IPS DF 19.7 (cell line): Measurements from ENCODE around the gene HLA-A.
"Not testable (repeated sequence)": the region's sequence is repeated elsewhere in the genome, so short reads cannot be mapped to it uniquely, and the experiment has no call there.

Experiments
- DNase-seq: peaks from one replicate; pipeline ENCODE4 v3.0.0-alpha.2; 2013; ENCODE audit warnings: low read depth, low spot score

Gene HLA-A

DNA sequence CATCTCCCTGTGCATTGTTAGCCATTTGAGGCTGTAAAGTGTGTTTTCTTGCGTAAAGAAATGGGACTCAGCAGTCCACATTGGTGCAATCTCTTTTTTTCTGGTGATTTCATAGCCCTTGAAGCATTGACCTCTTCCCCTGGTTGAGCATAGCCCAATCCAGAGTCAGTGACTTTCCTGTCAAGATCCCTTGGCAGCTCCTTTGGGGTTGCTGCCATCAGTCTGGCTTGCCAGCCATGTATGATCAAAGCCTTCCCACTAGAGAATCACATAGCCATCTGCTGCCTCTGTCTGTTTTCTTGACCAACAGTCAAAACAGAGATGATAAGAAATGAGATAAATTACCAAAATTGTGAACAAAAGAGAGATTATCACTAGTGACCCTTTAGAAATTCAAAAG lies 19.6 kb downstream of the HLA-A start:
- no peak for DNase-seq

DNA sequence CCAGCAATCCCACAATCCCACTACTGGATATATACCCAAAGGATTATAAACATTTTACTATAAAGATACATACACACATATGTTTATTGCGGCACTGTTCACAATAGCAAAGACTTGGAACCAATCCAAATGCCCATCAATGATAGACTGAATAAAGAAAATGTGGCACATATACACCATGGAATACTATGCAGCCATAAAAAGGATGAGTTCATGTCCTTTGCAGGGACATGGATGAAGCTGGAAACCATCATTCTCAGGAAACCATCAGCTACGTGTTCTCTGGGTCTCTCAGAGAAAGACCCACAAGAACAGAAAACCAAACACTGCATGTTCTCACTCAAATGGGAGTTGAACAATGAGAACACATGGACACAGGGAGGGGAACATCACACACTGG lies 21.4 kb downstream of the HLA-A start:
- DNase-seq = not testable (repeated sequence)

DNA sequence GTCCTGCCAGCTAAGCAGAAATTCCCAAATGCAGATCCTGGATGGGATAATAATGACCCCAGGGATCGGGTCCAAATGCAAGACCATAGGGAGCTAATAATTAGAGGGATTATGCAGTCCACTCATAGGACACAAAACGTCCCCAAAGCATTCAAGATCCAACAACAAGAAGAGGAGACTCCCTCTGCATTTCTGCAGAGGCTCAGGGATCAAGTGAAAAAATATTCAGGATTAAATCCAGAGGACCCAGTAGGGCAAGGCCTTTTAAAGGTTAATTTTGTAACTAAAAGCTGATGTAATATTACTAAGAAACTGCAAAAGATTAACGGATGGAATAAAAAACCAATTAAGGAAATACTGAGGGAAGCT lies 22.2 kb downstream of the HLA-A start:
- DNase-seq = no peak

DNA sequence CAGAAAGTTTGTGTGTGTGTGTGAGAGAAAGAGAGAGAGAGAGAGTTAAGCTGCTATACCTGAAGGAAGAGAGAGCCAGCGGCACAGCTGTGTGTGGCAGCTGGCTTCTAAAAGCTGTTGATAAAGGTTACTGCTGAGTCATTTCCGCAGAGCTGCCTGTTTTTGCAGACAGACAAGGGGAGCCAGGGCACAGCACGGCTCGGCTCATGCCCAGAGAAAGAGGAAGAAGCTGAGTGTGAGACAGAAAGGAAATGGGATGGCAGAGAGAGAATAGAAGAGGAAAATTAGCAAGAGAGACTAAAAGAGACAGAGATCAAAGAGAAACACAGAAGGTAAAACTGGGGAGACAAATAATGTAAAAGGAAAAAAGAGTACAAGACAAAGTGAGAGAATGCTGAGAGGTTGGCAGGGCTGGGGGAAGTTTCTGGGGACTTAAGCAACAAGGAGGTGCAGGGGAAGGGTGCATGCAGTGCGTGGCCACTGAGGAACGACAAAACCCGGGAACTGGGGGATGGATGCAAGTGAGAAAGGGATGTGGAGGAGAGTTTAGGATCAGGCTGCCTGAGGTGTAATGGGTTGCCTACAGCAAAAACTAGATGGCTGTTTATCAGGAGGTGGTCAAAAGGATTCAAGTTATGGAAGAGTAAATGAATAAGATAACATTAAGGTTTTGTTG lies 22.7 kb downstream of the HLA-A start:
- peak; percentile 86 for DNase-seq

DNA sequence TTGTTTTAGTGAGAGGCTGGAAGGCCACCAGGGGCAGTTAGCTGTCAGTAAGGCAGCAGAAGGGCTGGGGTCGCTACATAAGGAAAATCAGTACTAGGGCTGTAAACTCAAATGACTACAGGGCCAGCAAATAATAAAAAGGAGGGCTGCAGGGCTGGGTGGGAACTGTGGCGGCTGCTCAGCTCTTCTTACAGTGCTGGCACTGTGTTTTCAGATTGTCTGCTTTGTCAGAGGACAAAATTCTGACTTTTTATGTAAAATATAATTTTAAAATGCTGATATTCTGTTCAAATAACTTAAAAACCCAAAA lies 23.2 kb downstream of the HLA-A start:
- DNase-seq = no peak

DNA sequence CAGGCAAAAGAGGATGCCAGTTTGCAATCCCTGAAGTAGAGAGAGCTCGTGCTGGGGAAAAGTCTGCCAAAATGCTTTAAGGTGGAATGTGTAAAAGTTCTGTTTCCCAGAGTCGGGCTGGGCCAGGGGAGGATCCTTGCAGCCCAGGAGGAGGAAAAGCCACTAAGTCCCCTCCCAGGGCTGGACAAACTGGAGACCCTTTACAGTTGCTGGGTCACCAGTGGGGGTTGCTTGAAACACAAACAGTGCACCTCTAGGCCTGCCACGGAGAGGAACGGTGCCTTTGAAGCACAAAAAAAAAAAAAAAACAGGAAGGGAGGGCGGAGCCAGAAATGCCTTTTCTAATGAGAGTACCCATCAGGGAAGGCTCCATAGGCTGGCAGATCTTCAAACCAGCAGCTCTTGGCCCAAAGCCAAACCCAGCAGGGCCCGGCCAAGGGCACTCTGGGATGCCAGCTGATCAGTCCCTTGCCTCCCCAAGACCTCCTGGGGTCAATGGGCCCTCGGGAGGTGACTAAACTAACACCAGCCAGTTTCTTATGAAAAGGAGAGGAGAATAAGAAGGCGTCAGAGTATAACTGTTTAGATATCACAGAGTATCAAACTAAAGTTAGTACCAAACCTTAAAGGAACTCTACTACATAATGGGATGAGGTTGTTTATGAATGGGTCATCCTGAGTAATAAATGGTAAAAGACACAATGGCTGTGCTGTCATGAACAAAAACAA lies 23.7 kb downstream of the HLA-A start:
- DNase-seq = no peak

DNA sequence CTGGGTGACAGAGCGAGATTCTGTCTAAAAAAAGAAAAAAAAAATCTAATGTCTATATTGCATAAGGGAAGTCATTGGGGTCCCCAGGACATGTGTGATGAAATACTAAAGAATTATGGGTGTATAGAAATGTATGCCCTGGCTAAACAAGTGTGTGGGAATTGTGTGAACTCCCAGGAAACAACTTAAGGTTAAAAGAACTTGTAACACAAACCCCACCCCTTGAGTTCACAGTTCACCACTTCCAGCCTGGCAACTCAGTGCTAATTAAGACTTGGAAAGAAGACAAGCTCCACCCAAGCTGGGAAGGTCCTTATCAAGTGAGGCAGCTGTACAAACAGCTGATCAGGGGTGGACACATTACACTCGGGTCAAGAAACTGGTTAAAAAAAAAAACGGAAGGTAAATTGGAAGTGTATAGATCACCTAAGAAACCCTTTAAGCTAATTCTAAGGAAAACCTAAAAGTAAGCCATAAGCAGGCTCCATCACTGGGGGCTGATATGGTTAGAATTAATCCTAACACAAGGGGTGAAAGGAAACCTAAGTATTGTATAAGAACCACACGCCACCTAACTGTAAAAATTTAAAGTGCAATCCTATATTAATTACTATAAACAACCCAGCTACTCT lies 25.2 kb downstream of the HLA-A start:
- DNase-seq = no peak

DNA sequence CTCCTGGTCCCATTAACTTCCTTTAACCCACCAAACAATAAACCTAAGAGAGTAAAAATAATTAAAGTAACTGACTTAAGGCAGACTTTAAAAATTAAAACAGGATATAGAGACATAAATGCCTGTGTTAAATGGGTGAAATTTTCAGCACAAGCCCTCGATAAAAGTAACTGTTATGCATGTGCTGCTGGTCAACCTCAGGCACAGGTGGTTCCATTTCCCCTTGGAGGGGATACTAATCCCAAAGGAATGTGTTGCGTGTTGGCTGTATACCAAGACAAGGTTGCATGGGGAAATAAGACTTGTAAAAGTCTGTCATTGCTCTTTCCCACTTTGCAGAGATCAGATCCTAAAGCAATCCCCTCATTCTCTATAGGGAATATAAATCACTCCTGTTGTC lies 25.8 kb downstream of the HLA-A start:
- DNase-seq = no peak

DNA sequence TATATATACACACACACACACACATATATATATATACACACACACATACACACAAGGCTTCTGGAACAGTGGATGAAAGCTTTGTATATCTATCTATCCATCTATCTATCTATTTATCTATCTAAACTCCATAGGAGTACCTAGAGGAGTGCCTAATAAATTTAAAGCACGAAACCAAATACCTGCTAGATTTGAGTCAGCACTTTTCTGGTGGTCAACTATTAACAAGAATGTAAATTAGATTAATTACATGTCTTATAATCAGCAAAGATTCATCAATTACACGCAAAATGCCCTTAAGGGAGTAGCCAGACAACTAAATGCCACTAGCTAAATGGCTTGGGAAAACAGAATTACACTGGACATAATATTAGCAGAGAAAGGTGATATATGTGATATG lies 26.6 kb downstream of the HLA-A start:
- no peak for DNase-seq

DNA sequence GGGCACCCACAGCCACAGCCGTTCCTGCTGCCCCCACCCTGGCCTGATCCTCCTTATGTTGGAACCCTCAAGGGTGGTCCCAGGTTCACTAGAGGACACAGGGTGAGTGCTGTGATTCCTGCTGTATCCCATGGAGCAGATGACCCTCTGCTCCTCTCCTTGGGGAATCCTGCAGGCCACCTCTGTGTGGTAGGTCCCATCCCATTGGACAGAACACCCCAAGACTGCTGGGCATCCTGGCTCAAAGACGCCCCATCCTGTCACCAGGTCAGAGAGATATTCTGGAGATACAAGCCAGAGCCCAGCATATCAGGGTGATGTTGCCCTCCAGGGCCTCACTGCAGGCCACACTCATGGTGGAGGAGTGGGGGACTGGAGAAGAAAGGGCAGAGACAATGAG lies 28.4 kb downstream of the HLA-A start:
- no peak for DNase-seq

DNA sequence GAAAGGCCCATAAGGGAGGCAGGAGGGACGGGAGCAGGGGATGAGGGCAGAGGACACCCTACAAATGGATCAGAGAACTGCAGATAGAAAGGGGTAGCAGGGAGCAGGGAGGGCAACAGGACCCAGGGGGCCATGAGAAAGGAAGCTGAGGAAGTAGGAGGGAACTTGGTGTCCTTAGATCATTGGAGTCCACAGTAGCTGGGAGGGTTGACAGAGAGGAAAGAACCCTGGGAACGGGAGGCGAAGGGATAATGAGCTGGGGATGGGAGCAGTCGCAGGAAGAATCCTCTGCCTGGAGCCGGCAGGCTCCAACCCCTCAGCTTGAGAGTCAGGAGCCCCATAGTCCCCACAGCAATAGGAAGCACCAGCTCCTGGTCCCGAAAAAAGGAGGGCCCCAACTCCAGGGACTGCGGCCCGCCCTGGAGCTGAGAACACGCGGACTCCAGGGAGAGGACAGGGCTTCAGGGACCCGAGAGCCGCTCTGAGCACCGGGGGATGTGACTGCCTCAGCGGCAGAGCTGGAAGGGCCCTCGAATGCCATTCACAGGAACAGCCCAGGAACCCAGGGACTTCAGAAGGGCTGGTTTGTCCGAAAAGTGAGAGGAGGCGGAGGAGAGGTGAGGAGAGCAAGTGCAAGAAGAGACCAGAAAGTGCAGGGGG lies 32.7 kb downstream of the HLA-A start:
- no peak for DNase-seq

DNA sequence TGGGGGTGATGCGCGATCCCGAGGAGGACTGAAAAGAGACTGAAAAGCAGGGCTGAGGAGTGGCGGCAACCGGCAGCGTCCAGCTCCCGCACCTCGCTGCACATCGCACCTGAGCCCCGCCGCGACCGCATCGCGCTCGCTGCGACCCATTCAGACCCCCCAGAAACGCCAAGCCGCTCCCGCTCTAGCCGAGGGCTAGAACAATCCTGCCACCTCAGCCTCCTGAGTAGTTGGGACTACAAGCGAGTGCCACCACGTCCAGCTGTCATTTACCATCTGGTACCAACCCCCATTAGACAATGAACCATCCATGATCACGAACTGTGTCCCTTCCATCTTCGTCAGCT lies 33.2 kb downstream of the HLA-A start:
- DNase-seq = no peak

DNA sequence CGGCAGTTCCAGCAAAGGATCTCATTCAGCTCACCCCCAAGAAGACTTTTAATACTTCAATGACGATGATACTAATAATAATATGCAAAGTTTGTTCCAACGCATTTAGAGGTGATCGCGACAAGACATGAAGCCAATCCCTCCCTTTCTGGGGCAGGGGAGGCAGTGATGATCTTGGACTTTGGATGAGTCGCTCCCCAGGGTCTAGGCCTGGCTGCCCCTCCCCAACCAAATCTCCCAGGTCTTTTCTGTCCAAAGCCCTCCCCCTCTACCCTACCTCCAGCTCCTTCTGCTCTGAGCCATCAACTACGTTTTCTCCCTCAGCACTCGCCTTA lies 33.9 kb downstream of the HLA-A start:
- no peak for DNase-seq

DNA sequence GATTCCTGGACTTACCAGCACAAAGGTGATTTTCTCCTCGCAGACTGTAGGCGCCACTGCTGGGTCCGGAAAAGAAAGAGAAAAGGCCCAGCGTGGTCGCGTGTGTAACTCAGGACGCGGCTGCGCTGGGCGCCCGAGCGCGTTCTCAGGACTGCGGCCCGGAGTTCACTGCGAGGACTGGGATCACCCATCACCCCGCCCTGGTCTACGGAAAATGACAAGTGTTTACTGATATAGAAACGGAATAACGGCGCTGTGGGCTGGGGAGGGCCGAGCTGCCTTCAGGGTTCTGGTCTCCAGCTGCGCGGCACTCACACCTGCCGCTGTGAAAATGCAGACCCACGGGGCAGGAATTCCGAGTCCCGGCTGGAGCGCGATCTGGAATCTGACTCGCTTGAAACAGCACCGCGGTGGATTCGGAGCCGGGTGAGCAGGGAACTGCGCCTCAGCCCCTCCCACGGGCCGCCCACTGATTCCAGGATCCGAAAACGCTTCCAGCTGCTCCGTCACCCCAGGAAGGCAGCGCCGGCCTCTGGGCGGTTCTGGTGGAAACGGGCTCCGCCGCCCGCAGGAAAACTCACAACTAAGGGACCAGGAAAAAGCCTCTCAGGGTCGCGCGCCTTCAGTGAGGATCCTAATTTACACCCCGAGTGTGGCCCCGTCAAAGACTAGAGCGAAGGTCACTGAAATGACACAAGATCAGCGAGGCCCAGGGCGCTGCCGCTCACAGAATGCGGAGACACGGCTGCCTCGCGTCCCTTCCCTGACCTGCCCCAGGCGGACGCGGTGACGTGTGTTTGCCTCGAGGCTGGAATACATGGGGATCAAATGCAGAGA lies 34.5 kb downstream of the HLA-A start:
- DNase-seq = no peak

DNA sequence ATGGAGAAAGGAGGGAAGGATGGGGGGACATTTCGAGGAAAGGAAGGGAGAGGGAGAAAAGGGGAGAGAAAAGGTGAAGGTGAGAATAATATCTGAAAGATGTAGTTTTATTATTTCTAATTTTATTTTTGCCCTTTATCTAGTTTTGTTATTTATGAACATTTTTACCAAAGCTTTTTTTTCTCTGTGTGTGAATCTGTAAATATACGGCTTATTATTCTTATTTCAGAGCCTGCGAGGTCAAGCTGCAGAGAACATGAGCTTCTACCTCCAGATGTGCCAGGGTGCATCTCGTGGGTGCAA lies 35.0 kb downstream of the HLA-A start:
- DNase-seq = no peak

DNA sequence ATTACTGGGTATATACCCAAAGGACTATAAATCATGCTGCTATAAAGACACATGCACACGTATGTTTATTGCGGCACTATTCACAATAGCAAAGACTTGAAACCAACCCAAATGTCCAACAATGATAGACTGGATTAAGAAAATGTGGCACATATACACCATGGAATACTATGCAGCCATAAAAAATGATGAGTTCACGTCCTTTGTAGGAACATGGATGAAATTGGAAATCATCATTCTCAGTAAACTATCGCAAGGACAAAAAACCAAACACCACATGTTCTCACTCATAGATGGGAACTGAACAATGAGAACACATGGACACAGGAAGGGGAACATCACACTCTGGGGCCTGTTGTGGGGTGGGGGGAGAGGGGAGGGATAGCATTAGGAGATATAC lies 37.7 kb downstream of the HLA-A start:
- not testable (repeated sequence) for DNase-seq

DNA sequence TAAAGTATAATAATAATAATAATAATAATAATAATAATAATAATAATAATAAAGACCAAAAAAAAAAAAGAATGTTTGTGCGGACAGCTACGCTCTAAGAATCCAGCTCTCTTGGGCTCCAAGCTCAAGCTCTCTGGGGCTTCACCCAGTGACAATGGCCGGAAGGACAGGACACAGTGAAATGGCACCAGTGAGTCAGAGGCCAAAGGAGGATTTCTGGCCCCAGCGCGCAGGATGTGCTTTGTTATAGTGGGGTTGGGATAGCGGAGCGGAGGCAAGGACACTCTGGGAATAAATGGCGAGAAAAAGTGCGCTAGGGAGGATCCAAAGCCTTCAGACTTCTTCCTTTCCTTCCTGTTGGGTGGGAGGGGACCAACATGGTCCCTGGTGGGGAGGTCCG lies 38.2 kb downstream of the HLA-A start:
- no peak for DNase-seq

DNA sequence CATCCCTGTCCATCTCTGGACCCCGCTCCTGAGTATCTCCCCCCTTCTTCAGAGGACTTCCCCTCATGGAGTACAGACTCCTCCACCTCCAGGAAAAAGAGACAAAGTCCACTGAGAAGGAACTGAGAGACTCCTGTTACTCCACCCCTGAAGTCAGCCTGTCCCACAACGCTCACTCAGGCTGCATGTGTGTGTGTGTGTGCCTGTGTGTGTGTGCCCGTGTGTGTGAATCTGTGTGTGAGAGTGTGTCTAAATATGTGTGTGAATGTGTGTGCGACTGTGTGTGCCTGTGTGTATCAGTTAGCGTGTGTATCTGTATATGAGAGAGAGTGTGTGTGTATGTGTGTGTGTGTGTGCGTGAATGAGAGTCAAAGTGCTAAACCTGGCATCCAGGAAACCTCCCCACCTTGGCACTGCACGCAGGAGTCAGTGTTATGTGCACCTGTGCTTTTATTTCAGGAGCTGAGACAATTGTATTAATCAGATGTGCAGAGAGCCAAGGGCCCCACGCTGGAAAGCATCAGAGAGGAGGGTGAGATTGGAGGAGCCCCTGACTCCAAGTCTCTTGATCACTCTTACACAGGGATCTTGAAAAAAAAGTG lies 39.0 kb downstream of the HLA-A start:
- DNase-seq = no peak

DNA sequence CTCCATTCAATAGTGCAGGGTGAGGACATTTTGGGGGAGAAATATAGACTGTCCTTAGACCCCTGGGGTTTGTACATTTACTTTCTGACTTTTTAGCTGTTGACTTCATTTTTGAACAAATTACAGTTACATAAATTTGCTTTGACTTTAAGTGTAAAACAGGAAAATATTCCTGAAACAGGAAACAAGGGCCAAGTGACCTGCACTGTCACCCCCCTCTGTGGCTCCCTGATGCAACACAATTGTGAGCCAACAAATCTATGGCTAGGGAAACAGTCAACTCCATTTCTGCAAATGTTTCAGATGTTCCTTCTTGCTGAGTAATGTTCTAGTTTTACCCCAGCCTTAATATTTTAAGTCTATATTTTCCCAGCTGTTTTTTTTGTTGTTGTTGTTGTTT lies 39.8 kb downstream of the HLA-A start:
- DNase-seq = no peak

DNA sequence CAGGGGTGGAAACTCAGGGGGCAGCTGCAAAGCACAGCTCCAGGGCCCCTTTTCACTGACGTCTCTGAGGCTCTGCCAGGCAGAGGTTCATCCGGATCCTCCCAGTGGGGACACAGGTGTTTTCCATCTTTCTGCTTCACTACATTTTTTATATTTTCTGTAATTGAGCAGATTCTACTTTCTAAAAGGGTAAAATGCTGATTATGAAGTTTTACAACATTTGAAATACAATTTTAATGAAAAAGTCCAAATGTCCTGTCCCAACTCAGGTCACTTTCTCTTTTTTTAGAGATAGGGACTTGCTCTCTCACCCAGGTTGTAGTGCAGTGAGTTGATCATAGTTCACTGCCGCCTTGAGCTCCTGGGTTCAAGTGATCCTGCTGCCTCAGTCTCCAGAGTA lies 41.9 kb downstream of the HLA-A start:
- no peak for DNase-seq

DNA sequence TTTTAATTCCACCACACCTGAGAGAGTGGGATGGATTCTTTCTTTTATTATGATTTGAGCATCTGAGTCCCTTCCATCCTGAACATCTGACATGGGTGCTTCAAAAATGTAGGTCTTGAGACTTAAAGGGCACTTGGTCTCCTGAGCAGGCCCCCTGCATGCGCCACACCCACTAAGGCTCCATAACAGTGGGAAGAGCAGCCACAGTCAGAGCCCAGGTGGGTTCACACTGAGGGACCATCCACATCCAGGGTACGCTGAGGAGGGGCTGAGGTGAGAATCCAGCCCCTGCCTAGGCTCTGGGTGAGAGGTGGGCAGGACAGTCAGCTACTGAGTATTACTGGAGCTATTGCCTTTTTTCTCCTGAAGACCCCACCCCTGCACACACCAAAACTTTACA lies 42.7 kb downstream of the HLA-A start:
- no peak for DNase-seq

DNA sequence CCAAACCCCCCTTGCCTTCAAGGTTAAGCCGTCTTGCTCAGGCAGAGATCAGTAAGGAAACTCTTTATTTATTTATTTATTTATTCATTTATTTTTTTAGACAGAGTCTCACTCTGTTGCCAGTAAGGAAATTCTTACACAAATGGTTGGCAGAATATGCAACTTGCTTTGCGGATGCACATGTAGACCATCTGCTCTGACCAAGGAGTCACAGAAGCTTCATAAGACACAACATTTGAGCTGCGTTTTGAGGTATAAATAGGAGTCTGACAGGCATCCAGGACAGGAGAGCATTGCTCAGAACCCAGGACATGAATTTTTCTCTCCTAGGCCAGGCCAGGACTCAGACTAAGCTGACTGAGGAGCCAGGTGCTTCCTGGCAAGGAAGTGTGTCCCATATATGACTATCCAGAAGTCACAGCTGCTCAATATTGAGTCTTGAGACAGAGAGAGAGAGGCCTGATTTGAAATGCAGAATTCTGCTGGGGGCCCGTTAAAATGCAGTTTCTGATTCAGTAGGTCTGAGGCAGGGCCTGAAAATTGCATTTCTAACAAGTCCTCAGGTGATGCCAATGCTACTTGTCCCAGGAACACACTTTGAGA lies 43.9 kb downstream of the HLA-A start:
- DNase-seq = no peak
